ENCODE results near the gene HOXD11. TPM values are rescaled to one million over a fixed set of nuclear protein-coding genes. Genes with fewer than 3 reads are reported as not detected.

HOXD11 gene
- total RNA-seq: 10 to 100 TPM in 1 of 8 experiments, under 1 TPM in 2, not detected in 5; 0.42 to 38.1 (median 0.52) TPM

- in situ Hi-C loops (cut with MboI; ENCODE audit: low pct_unique_long_range_greater_than_20kb in 2 of 9, low sequenced_read_pairs in 9 of 9, unreplicated experiment in 9 of 9): loop anchor here in 3 of 9 experiments (25.0 kb wide), 3 partner anchors 705 to 1655 kb away; no protein-coding TSS in a partner anchor
- WGBS, 10 experiments: 0 to 12% (median 4%) methylated on average over 1 to 10 of the region's 85 CpGs; no CpG with 5 or more reads in 2 of the 10 experiments
- peak; percentile 13 to 77 (median 59) for ATAC-seq (replicated peaks in 6 of 8)
These were observed at the start of gene HOXD11 for GRCh38 chr2:176106581-176107539. TSS of gene HOXD11 (plus strand) at chr2:176107280. CDS start at chr2:176107356, 76 bp downstream.

GRCh38 chr2:176063958-176064357, 43.1 kb upstream of the HOXD11 start:
- Histone ChIP-seq H3K4me3 (no peak overlapping the region), H3K4me1 (replicated peaks in 1 of 2) (peaks cover 0 to 12% of the 10 kb centered on the region in 2 donors), H3K27ac (no peak overlapping the region)
- in situ Hi-C loops (cut with MboI; ENCODE audit: low pct_unique_long_range_greater_than_20kb in 2 of 9, low sequenced_read_pairs in 9 of 9, unreplicated experiment in 9 of 9): loop anchor here in 2 of 9 experiments (25.0 kb wide), 1 partner anchor 377 kb away; no protein-coding TSS in a partner anchor
- ATAC-seq (replicated peaks in 6 of 8): no peak
- WGBS, 10 experiments: 0 to 57% (median 25%) methylated on average over 1 to 2 of the region's 2 CpGs; no CpG with 5 or more reads in 3 of the 10 experiments

More at GRCh38 chr2:176106581-176107539, at the start of gene HOXD11:
- Histone ChIP-seq H3K27ac (no peak within 1 kb of the TSS), H3K4me1 (replicated peaks in 1 of 2) (peaks cover 0 to 24% of the 10 kb centered on the region in 2 donors), H3K4me3 (peak within 1 kb of the TSS in 4 of 5 donors; percentile 1 to 18 (median 12))

DNA sequence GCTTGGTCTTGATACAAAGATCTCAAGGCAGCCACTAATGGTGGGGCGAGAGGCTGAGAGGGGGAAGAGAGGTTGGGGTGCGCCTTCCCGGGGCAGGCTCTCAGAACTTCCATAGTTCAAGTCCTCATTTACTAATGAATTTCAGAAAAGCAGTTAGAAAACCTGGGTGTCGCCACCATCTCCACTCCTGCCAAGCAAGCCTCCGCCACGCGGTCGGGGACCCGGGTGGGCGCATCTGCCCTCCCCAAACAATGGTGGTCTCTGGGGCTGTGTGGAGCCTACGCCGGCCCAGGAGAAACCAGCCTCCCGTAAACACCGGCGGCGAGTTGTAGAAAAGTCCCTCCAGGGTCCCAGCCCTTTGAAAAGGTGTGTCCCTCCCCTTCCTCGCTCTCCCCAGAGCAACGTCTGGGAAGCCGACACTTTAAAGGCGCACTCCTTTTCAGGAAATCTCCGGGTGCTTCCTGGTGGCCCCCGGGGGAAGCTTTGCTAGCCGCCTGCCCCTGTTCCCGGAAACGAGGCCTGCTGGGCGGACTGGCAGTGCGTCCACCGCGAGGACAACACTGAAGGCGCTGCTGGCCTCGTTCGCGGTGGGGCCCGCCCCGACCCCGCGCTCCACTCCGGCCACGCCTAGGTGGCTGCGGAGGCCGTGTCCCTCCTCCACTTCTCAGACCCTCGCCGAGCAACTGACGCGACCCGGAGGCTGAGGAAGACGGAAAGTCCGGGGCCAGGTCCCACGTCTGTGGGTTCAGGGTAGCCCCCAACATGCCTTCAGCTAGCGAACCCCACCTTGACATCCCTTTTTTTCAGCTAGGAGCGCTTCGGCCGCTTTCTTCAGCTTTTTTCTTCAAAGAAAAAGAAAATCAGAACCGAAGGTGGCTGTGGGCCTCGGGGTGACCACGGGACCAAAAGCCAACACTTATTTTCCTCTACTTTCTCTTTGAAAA, 40.2 kb upstream of the HOXD11 start:
- Histone ChIP-seq H3K4me3 (peak overlapping the region in 2 of 5 donors; percentile 10 to 13), H3K4me1 (replicated peaks in 1 of 2) (peaks cover 0 to 12% of the 10 kb centered on the region in 2 donors), H3K27ac (no peak overlapping the region)
- ATAC-seq (replicated peaks in 6 of 8): peak in 3 of 8 experiments; percentile 19 to 62 (median 27)
- in situ Hi-C loops (cut with MboI; ENCODE audit: low pct_unique_long_range_greater_than_20kb in 2 of 9, low sequenced_read_pairs in 9 of 9, unreplicated experiment in 9 of 9): loop anchor here in 2 of 9 experiments (25.0 kb wide), 1 partner anchor 380 kb away; no protein-coding TSS in a partner anchor
- 7 to 47% (median 28%) methylated on average over 3 to 18 of the region's 56 CpGs; no CpG with 5 or more reads in 5 of the 10 experiments for WGBS, 10 experiments

DNA sequence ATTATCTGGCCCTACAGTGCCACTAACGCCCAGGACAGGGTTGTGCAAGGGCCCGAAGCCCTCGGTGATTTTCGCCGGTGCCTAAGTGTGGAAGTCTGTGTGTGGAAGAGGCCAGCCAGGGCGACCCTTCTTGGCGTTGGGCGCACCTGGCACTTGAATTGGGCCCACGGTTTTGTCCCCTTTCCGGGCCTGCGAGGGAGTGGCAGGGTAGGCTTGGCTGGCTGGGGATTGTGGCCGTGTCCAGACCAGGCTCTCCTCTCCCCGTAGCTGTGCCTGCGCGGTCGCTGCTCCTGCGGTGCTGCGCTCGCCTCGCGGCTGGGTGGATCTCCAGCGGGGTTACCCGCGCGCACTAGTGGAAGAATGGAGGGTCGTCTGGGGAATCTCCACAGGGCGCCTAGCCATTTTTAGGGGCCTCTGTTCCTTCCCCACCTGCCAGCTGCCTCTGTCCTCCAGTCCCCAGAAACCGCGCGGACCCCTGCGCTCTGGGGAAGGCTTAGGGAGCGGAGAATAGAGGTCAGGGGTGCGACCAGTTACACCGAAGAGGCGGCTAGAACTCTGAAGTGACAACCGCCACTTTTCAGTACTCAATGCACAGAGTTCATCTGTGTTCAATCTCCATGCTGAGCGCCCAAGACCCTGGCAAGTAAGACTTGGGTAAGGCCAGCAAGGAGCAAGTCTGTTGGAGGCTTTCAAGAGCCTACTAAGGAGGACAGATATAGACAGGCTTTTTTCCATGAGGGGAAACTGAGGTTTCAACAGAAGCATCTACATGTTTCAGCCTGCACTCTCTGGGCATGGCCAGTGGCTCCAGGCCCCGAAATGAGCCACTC, 39.3 kb upstream of the HOXD11 start:
- H3K4me3 ChIP-seq: peak overlapping the region in 1 of 5 donors; percentile 13
- ATAC-seq (replicated peaks in 6 of 8): peak; percentile 43 to 87 (median 54)
- peaks cover 0 to 12% of the 10 kb centered on the region in 2 donors for H3K4me1 ChIP-seq (replicated peaks in 1 of 2)
- in situ Hi-C loops (cut with MboI; ENCODE audit: low pct_unique_long_range_greater_than_20kb in 2 of 9, low sequenced_read_pairs in 9 of 9, unreplicated experiment in 9 of 9): loop anchor here in 2 of 9 experiments (25.0 kb wide), 1 partner anchor 381 kb away; no protein-coding TSS in a partner anchor
- 5 to 67% (median 20%) methylated on average over 1 to 18 of the region's 38 CpGs; no CpG with 5 or more reads in 1 of the 10 experiments for WGBS, 10 experiments
- H3K27ac ChIP-seq: no peak overlapping the region

DNA sequence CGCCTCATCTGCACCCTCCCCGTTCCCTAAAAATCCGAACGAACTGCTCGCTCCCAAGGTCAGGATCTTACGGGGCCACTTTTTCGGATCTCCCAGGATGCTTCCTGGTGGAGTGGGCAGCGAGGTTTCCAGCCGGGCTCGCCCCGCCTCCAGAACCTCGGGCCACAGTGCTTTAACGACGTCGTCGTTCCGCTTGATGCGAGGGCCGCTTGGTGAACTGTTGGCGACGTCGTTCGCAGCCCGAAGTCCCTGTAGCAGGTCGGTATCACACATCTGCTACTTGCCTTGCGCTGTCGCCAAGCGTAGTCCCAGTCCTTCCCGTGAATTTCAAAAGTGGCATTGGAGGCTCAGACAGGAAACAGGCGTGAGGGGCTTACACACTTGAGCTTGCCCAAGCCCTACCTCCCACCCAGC, 38.7 kb upstream of the HOXD11 start:
- WGBS, 10 experiments: 13 to 50% (median 26%) methylated on average over 2 to 8 of the region's 30 CpGs; no CpG with 5 or more reads in 4 of the 10 experiments
- Histone ChIP-seq H3K4me1 (replicated peaks in 1 of 2) (peaks cover 0 to 12% of the 10 kb centered on the region in 2 donors), H3K4me3 (no peak overlapping the region), H3K27ac (no peak overlapping the region)
- ATAC-seq (replicated peaks in 6 of 8): no peak
- in situ Hi-C loops (cut with MboI; ENCODE audit: low pct_unique_long_range_greater_than_20kb in 2 of 9, low sequenced_read_pairs in 9 of 9, unreplicated experiment in 9 of 9): loop anchor here in 2 of 9 experiments (25.0 kb wide), 1 partner anchor 381 kb away; no protein-coding TSS in a partner anchor

DNA sequence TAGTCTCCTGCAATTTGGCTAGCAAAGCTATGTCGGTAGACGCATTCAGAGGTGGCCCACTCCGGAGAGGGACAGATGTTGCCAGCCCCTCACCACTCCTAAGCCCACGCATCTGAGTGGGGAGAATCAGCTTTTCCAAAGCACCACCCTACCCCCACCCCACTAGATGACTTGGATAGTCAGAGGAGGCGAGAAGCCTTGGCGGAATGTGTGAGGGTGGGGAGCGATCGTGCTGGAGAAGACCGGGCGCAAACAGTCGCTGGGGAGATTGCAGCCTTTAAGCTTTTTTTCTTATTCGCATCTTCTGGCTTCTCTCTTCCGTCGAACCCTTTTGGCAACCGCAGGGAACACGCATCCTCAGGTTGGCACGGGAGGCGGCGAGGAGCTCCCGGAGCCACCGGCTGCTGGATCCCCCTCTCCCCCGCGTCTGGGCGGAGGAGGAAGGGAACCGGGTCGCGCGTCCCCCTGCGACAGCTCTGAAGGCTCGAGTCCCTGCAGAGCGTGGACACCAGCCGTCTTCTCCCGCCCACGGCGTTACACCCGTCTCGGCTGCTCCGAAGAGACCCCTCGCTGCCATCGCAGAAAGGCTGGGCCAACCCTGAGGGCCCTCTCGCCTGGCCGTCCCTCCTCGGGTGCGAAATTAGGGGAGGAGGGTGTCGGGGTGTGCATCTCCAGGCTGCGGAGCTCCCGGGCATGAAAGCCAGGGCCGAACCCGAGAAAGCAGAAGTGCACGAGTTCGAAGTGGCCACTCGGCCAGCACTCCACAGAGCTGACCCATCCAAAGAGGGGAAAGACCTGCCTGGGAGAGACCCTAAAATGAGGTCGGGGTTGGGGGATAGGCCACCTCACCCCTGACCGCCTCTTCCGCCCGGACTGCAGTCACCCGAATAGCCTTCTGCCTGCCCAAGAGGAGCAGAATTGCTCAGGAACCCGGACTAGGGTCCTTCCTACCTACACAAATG, 35.5 kb upstream of the HOXD11 start:
- in situ Hi-C loops (cut with MboI; ENCODE audit: low pct_unique_long_range_greater_than_20kb in 2 of 9, low sequenced_read_pairs in 9 of 9, unreplicated experiment in 9 of 9): loop anchor here in 3 of 9 experiments (10.0 to 25.0 kb wide), 2 partner anchors 384 to 707 kb away; no protein-coding TSS in a partner anchor
- Histone ChIP-seq H3K4me3 (no peak overlapping the region), H3K4me1 (replicated peaks in 1 of 2) (peaks cover 0 to 14% of the 10 kb centered on the region in 2 donors), H3K27ac (no peak overlapping the region)
- ATAC-seq (replicated peaks in 6 of 8): no peak
- WGBS, 10 experiments: 4 to 67% (median 22%) methylated on average over 5 to 17 of the region's 58 CpGs; no CpG with 5 or more reads in 4 of the 10 experiments

- Histone ChIP-seq H3K4me1 (replicated peaks in 1 of 2) (peaks cover 0 to 12% of the 10 kb centered on the region in 2 donors), H3K27ac (no peak overlapping the region), H3K4me3 (no peak overlapping the region)
- ATAC-seq (replicated peaks in 6 of 8): no peak
- in situ Hi-C loops (cut with MboI; ENCODE audit: low pct_unique_long_range_greater_than_20kb in 2 of 9, low sequenced_read_pairs in 9 of 9, unreplicated experiment in 9 of 9): loop anchor here in 3 of 9 experiments (10.0 to 25.0 kb wide), 2 partner anchors 385 to 707 kb away; no protein-coding TSS in a partner anchor
- 18 to 80% (median 34%) methylated on average over 1 to 5 of the region's 5 CpGs; no CpG with 5 or more reads in 2 of the 10 experiments for WGBS, 10 experiments
These were observed 34.8 kb upstream of the HOXD11 start for GRCh38 chr2:176072292-176072669.

GRCh38 chr2:176072951-176073904, 33.9 kb upstream of the HOXD11 start:
- in situ Hi-C loops (cut with MboI; ENCODE audit: low pct_unique_long_range_greater_than_20kb in 2 of 9, low sequenced_read_pairs in 9 of 9, unreplicated experiment in 9 of 9): loop anchor here in 3 of 9 experiments (10.0 to 25.0 kb wide), 2 partner anchors 386 to 708 kb away; no protein-coding TSS in a partner anchor
- 0 to 21% (median 4%) methylated on average over 2 to 16 of the region's 29 CpGs; no CpG with 5 or more reads in 1 of the 10 experiments for WGBS, 10 experiments
- no peak overlapping the region for H3K4me3 ChIP-seq

DNA sequence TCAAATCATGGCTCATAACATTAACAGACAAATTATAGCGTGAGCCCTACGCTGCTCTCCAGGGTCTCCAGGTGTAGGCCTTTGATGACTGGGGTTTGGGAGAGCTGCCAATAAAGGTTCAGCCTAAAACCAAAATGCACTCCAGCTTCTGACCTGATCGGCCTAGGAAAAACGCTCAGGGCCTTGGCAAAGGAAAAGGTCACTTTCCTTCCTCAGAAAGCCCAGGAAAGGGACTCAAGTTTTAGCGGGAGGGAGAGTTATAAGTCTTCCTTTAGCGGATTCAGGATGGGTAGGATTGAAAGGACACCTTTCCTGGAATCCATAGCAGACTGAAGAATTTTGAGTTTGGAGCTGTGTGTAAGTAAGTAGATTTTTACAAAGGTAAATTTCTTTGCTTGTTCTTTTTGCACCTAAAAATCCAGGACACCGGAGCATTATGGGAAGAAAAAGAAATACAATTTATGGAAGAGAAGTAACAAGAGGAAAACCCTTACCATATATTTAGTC, 32.1 kb upstream of the HOXD11 start:
- Histone ChIP-seq H3K27ac (no peak overlapping the region), H3K4me3 (no peak overlapping the region), H3K4me1 (replicated peaks in 1 of 2) (peaks cover 0 to 9% of the 10 kb centered on the region in 2 donors)
- ATAC-seq (replicated peaks in 6 of 8): no peak
- 9 to 67% (median 31%) methylated on average over 2 to 6 of the region's 7 CpGs for WGBS, 10 experiments
- in situ Hi-C loops (cut with MboI; ENCODE audit: low pct_unique_long_range_greater_than_20kb in 2 of 9, low sequenced_read_pairs in 9 of 9, unreplicated experiment in 9 of 9): loop anchor here (10.0 to 25.0 kb wide), 7 partner anchors 388 to 1388 kb away; no protein-coding TSS in a partner anchor

More at GRCh38 chr2:176072951-176073904, 33.9 kb upstream of the HOXD11 start:
- peak in 2 of 8 experiments; percentile 23 to 59 for ATAC-seq (replicated peaks in 6 of 8)
- Histone ChIP-seq H3K27ac (no peak overlapping the region), H3K4me1 (replicated peaks in 1 of 2) (peaks cover 0 to 6% of the 10 kb centered on the region in 2 donors)

All from motor neuron (in vitro differentiated cells).